Measurements from ENCODE around the gene KCNMA1.

KCNMA1 gene

GRCh38 chr10:77182803-77183202 lies 454.8 kb downstream of the KCNMA1 start:
- FAIRE-seq, result no peak

GRCh38 chr10:77180794-77181193 lies 456.8 kb downstream of the KCNMA1 start:
- DNase-seq (ENCODE audit: insufficient read length, low spot score) (no peak), FAIRE-seq (no peak)
- TF ChIP-seq CTCF (IDR thresholded peaks at IDR 0.05; ENCODE audit: insufficient read depth, missing control alignments), result no peak

More at GRCh38 chr10:77182803-77183202, 454.8 kb downstream of the KCNMA1 start:
- DNase-seq (ENCODE audit: insufficient read length, low spot score), result no peak
- no peak for TF ChIP-seq CTCF (IDR thresholded peaks at IDR 0.05; ENCODE audit: insufficient read depth, missing control alignments)

GRCh38 chr10:77180104-77180503 lies 457.5 kb downstream of the KCNMA1 start:
- no peak for FAIRE-seq
- DNase-seq (ENCODE audit: insufficient read length, low spot score), result no peak
- no peak for TF ChIP-seq CTCF (IDR thresholded peaks at IDR 0.05; ENCODE audit: insufficient read depth, missing control alignments)

GRCh38 chr10:77179015-77179695 lies 458.5 kb downstream of the KCNMA1 start:
- no peak for TF ChIP-seq CTCF (IDR thresholded peaks at IDR 0.05; ENCODE audit: insufficient read depth, missing control alignments)
- FAIRE-seq (no peak), DNase-seq (ENCODE audit: insufficient read length, low spot score) (no peak)

- TF ChIP-seq CTCF (IDR thresholded peaks at IDR 0.05; ENCODE audit: insufficient read depth, missing control alignments), result no peak
- DNase-seq (ENCODE audit: insufficient read length, low spot score) (no peak), FAIRE-seq (no peak)
Measured at GRCh38 chr10:77177589-77177988, 460.0 kb downstream of the KCNMA1 start.

GRCh38 chr10:77177161-77177560 lies 460.4 kb downstream of the KCNMA1 start:
- TF ChIP-seq CTCF (IDR thresholded peaks at IDR 0.05; ENCODE audit: insufficient read depth, missing control alignments), result no peak
- DNase-seq (ENCODE audit: insufficient read length, low spot score) (no peak), FAIRE-seq (no peak)

GRCh38 chr10:77176232-77176631 lies 461.4 kb downstream of the KCNMA1 start:
- no peak for TF ChIP-seq CTCF (IDR thresholded peaks at IDR 0.05; ENCODE audit: insufficient read depth, missing control alignments)
- DNase-seq (ENCODE audit: insufficient read length, low spot score) (no peak), FAIRE-seq (no peak)

Measured in D721Med (cell line).